SK-N-SH (cell line): ENCODE measurements around the gene INTU. TPM values are rescaled to one million over a fixed set of nuclear protein-coding genes. Genes with fewer than 3 reads are reported as not detected.
A peak's percentile ranks its signal among the peaks of the same experiment; 100 is the strongest.

ENCODE experiments used
- CTCF ChIA-PET: fragments of 300-600, 350-600 bp; formaldehyde crosslinking; extraction: SDS; loops from one replicate; lab custom pipeline; 2021; lab: Yijun Ruan, JAX
- POLR2A ChIA-PET: fragments of 350-600 bp; sonication (Branson Sonifier 250); formaldehyde crosslinking; extraction: SDS; loops from one replicate; lab custom pipeline; 2020; ENCODE audit warnings: antibody characterized with exemption, inconsistent platforms; lab: Yijun Ruan, JAX
- DNase-seq: peaks from one replicate; pipeline ENCODE4 v3.0.0; 2012
- H2AFZ ChIP-seq: fragments of 200-600 bp; sonication (generic); 2 replicates; pipeline ENCODE4 v1.8.1; 2016; ENCODE audit warnings: antibody characterized with exemption, mild to moderate bottlenecking, low read depth
- H3F3A ChIP-seq: fragments of 200-600 bp; sonication (generic); replicated peaks from 2 replicates; pipeline ENCODE3; 2016; ENCODE audit warnings: antibody characterized with exemption, mild to moderate bottlenecking; ENCODE audit not compliant: insufficient read depth
- H3K27ac ChIP-seq, 2 experiments: fragments of 200-500 bp in 1 of 2; fragments of 200-600 bp in 1 of 2; sonication (Bioruptor generic) in 1 of 2; sonication (generic), shearing (Covaris generic) in 1 of 2; 2 replicates each; pipeline versions ENCODE4 v1.5.1 to v1.6.1; 2014 to 2016; ENCODE audit warnings: low read depth in 2 of 2, inconsistent platforms in 1 of 2, low read length in 1 of 2, mild to moderate bottlenecking in 1 of 2, mixed read lengths in 1 of 2
- H3K27me3 ChIP-seq: fragments of 200-600 bp; sonication (generic), shearing (Covaris generic); 2 replicates; pipeline ENCODE4 v1.6.1; 2016; ENCODE audit warnings: mixed run types; ENCODE audit not compliant: insufficient read depth
- H3K36me3 ChIP-seq, 2 experiments: fragments of 200-500 bp in 1 of 2; fragments of 200-600 bp in 1 of 2; sonication (Bioruptor generic) in 1 of 2; sonication (generic) in 1 of 2; replicated peaks in 1 of 2; 2 replicates each; pipeline versions ENCODE3 to v1.5.1; 2014 to 2016; ENCODE audit warnings: low read length in 1 of 2, mild to moderate bottlenecking in 1 of 2; ENCODE audit not compliant: insufficient read depth in 2 of 2, control insufficient read depth in 1 of 2
- H3K4me1 ChIP-seq, 2 experiments: fragments of 200-500 bp in 1 of 2; fragments of 200-600 bp in 1 of 2; sonication (Bioruptor generic) in 1 of 2; sonication (generic), shearing (Covaris generic) in 1 of 2; 2 replicates each; pipeline versions ENCODE4 v1.5.1 to v1.6.1; 2014 to 2016; ENCODE audit warnings: low read depth in 1 of 2, low read length in 1 of 2, mixed run types in 1 of 2; ENCODE audit not compliant: insufficient read depth in 2 of 2, control insufficient read depth in 1 of 2
- H3K4me2 ChIP-seq: fragments of 200-600 bp; sonication (generic), shearing (Covaris generic); 2 replicates; pipeline ENCODE4 v1.6.1; 2017; ENCODE audit warnings: mixed run types
- H3K4me3 ChIP-seq, 2 experiments: fragments of 200-500 bp in 1 of 2; fragments of 200-600 bp in 1 of 2; sonication (Bioruptor generic) in 1 of 2; sonication (generic), shearing (Covaris generic) in 1 of 2; 2 replicates each; pipeline versions ENCODE4 v1.5.1 to v1.8.1; 2014 to 2016; ENCODE audit warnings: low read depth in 2 of 2, inconsistent platforms in 1 of 2, low read length in 1 of 2, mild to moderate bottlenecking in 1 of 2, mixed read lengths in 1 of 2, moderate library complexity in 1 of 2
- H3K79me2 ChIP-seq: fragments of 200-600 bp; sonication (generic); 2 replicates; pipeline ENCODE4 v1.8.1; 2017; ENCODE audit warnings: mild to moderate bottlenecking; ENCODE audit not compliant: insufficient read depth
- H3K9ac ChIP-seq: fragments of 200-600 bp; sonication (generic); 2 replicates; pipeline ENCODE4 v1.6.1; 2017; ENCODE audit warnings: mixed run types
- H3K9me2 ChIP-seq: fragments of 200-600 bp; sonication (generic); 2 replicates; pipeline ENCODE4 v1.6.1; 2017; ENCODE audit warnings: mixed run types
- H3K9me3 ChIP-seq: fragments of 200-600 bp; sonication (generic); 2 replicates; pipeline ENCODE4 v1.6.1; 2017; ENCODE audit warnings: mixed run types, mild to moderate bottlenecking, moderate library complexity
- H4K20me1 ChIP-seq: fragments of 200-600 bp; sonication (generic); 2 replicates; pipeline ENCODE4 v1.6.1; 2017; ENCODE audit warnings: mild to moderate bottlenecking, mixed run types; ENCODE audit not compliant: insufficient read depth
- CHD2 ChIP-seq: fragments of 150-350 bp; IDR thresholded peaks from 2 replicates; pipeline ENCODE4 v1.6.1; 2018; ENCODE audit warnings: low read length; ENCODE audit not compliant: partially characterized antibody
- EP300 ChIP-seq, 2 experiments: IDR thresholded peaks; 2 replicates each; pipeline versions ENCODE4 v1.4.0 to v1.6.1; 2012; ENCODE audit warnings: borderline replicate concordance in 1 of 2, low read depth in 1 of 2, low read length in 1 of 2
- EZH2phosphoT487 ChIP-seq: fragments of 200-600 bp; sonication (generic); IDR thresholded peaks from 2 replicates; pipeline ENCODE4 v1.6.1; 2017; ENCODE audit warnings: low read depth, mixed run types, mild to moderate bottlenecking, antibody characterized with exemption, moderate library complexity, borderline replicate concordance
- FOSL2 ChIP-seq: IDR thresholded peaks from 2 replicates; pipeline ENCODE4 v1.4.0; 2012; ENCODE audit warnings: low read depth, mild to moderate bottlenecking, moderate library complexity, borderline replicate concordance
- FOXJ3 ChIP-seq: sonication (generic); formaldehyde crosslinking; IDR thresholded peaks from 2 replicates; pipeline ENCODE4 v1.5.1; 2020; ENCODE audit warnings: mild to moderate bottlenecking, missing genetic modification reagents
- FOXM1 ChIP-seq: IDR thresholded peaks from 2 replicates; pipeline ENCODE4 v1.4.0; 2012; ENCODE audit warnings: low read depth, mild to moderate bottlenecking
- GABPA ChIP-seq: IDR thresholded peaks from 2 replicates; pipeline ENCODE4 v1.4.0; 2012; ENCODE audit warnings: low read depth, mild to moderate bottlenecking
- GATA2 ChIP-seq: sonication (generic); formaldehyde crosslinking; IDR thresholded peaks from 2 replicates; pipeline ENCODE4 v1.5.0; 2020; ENCODE audit warnings: mild to moderate bottlenecking, missing genetic modification reagents
- JUND ChIP-seq: IDR thresholded peaks from 2 replicates; pipeline ENCODE4 v1.4.0; 2012
- MAX ChIP-seq: IDR thresholded peaks from 2 replicates; pipeline ENCODE4 v1.4.0; 2012; ENCODE audit warnings: low read depth
- MEF2A ChIP-seq: IDR thresholded peaks from 2 replicates; pipeline ENCODE4 v1.4.0; 2012; ENCODE audit warnings: low read depth, borderline replicate concordance
- MXI1 ChIP-seq: IDR thresholded peaks from 2 replicates; pipeline ENCODE4 v1.6.1; 2012; ENCODE audit warnings: mild to moderate bottlenecking, low read depth, low read length, improper control_type of control experiment
- NFIC ChIP-seq: IDR thresholded peaks from 2 replicates; pipeline ENCODE4 v1.4.0; 2012; ENCODE audit warnings: borderline replicate concordance
- NRF1 ChIP-seq: IDR thresholded peaks from 2 replicates; pipeline ENCODE4 v1.6.1; 2012; ENCODE audit warnings: low read depth, mild to moderate bottlenecking, low read length
- PBX3 ChIP-seq: IDR thresholded peaks from 2 replicates; pipeline ENCODE4; 2012
- POLR2AphosphoS5 ChIP-seq: IDR thresholded peaks from 2 replicates; pipeline ENCODE4 v1.6.1; 2012; ENCODE audit warnings: low read depth, low read length
- RCOR1 ChIP-seq: fragments of 150-350 bp; IDR thresholded peaks from 2 replicates; pipeline ENCODE4 v1.6.1; 2017; ENCODE audit warnings: antibody characterized with exemption, low read length
- RFX5 ChIP-seq: IDR thresholded peaks from 2 replicates; pipeline ENCODE4 v1.6.1; 2012; ENCODE audit warnings: mild to moderate bottlenecking, improper control_type of control experiment, low read length
- RXRA ChIP-seq: IDR thresholded peaks from 2 replicates; pipeline ENCODE4 v1.4.0; 2012; ENCODE audit warnings: low read depth, mild to moderate bottlenecking, borderline replicate concordance
- SMC3 ChIP-seq: IDR thresholded peaks from 2 replicates; pipeline ENCODE4 v1.6.1; 2012; ENCODE audit warnings: low read depth, low read length, improper control_type of control experiment
- TAF1 ChIP-seq: IDR thresholded peaks from 2 replicates; pipeline ENCODE4 v1.6.1; 2012; ENCODE audit warnings: low read depth, mild to moderate bottlenecking, low read length, moderate library complexity, borderline replicate concordance
- TCF12 ChIP-seq: IDR thresholded peaks from 2 replicates; pipeline ENCODE4 v1.4.0; 2012
- USF2 ChIP-seq: fragments of 150-350 bp; IDR thresholded peaks from 2 replicates; pipeline ENCODE4 v1.6.1; 2017; ENCODE audit warnings: antibody characterized with exemption, low read length, low read depth, borderline replicate concordance
- YY1 ChIP-seq: IDR thresholded peaks from 2 replicates; pipeline ENCODE4 v1.4.0; 2012; ENCODE audit warnings: low read depth, mild to moderate bottlenecking
- WGBS: methylation state at CpG from one replicate; pipeline ENCODE4 v1.1.6; 2017; ENCODE audit warnings: low lambda C conversion rate; 5-methylcytosine and 5-hydroxymethylcytosine counted together
- polyA plus RNA-seq, 3 experiments: library from polyadenylated mRNA; depleted of rRNA; stranded (reverse); fragments of >200 nt; gene quantifications; 2 replicates each; pipeline ENCODE4 v1.2.3, GENCODE V29; 2012

Gene INTU
- polyA plus RNA-seq, 1 of the 3 experiments (the other 2 are of a cell fraction), result 3.3 TPM

- no peak for DNase-seq
- no peaks in the 10 kb centered on the region for H4K20me1 ChIP-seq
- 88% methylated on average over 7 of the region's 7 CpGs for WGBS
- peaks cover 0 to 4% of the 10 kb centered on the region in 2 experiments for H3K36me3 ChIP-seq
- H3K4me1 ChIP-seq, result 0 out of 4 replicates have a peak, but pooled peaks cover 0 to 4% of the 10 kb centered on the region in 2 experiments
- peaks cover 3% of the 10 kb centered on the region for H3F3A ChIP-seq
- H3K4me3 ChIP-seq, result no peak overlapping the region
- H3K27me3 ChIP-seq, result no peaks in the 10 kb centered on the region
- ChIA-PET CTCF (no interaction called here), POLR2A (no interaction called here)
- H2AFZ ChIP-seq, result no peak overlapping the region
- no peaks in the 10 kb centered on the region for H3K9me2 ChIP-seq
- H3K9me3 ChIP-seq, result no peaks in the 10 kb centered on the region
- H3K9ac ChIP-seq, result no peak overlapping the region
- no peaks in the 10 kb centered on the region for H3K79me2 ChIP-seq
- no peak overlapping the region for H3K4me2 ChIP-seq
- no peak overlapping the region for H3K27ac ChIP-seq
- TF ChIP-seq MEF2A (no peak), NRF1 (no peak), JUND (no peak), EZH2phosphoT487 (no peak), YY1 (no peak), USF2 (no peak), GABPA (no peak)
Measured at GRCh38 chr4:127687580-127687979, 54.8 kb downstream of the INTU start.

GRCh38 chr4:127698789-127699200 is 66.0 kb downstream of the INTU start:
- H3K4me1 ChIP-seq, result peaks cover 0 to 2% of the 10 kb centered on the region in 2 experiments; a peak in 1 of 4 replicates
- no peak overlapping the region for H2AFZ ChIP-seq
- H3K4me2 ChIP-seq, result no peak overlapping the region
- no peak for DNase-seq
- no peaks in the 10 kb centered on the region for H3K27me3 ChIP-seq
- no peak overlapping the region for H3K9ac ChIP-seq
- no peaks in the 10 kb centered on the region for H3K79me2 ChIP-seq
- peaks cover 5 to 15% of the 10 kb centered on the region in 2 experiments for H3K36me3 ChIP-seq
- POLR2A ChIA-PET, result no interaction called here
- H3K9me2 ChIP-seq, result no peaks in the 10 kb centered on the region
- H3K27ac ChIP-seq, result peak overlapping the region in 1 of 2 experiments; percentile 37; a peak in 2 of 4 replicates
- H4K20me1 ChIP-seq, result no peaks in the 10 kb centered on the region
- 77% methylated on average over 4 of the region's 4 CpGs for WGBS
- CTCF ChIA-PET, result interaction anchor here (1.0 kb wide), 1 partner anchor 35 kb away, joined by 3 read pairs; no protein-coding TSS in a partner anchor
- no peaks in the 10 kb centered on the region for H3K9me3 ChIP-seq
- no peak overlapping the region for H3K4me3 ChIP-seq
- H3F3A ChIP-seq, result peaks cover 4% of the 10 kb centered on the region
- TF ChIP-seq FOSL2 (peak; percentile 65; the same call in 1 of the 2 replicates), YY1 (no peak), POLR2AphosphoS5 (no peak), NFIC (peak; percentile 14; the same call in 1 of the 2 replicates), RXRA (no peak), MXI1 (no peak), SMC3 (no peak), MAX (no peak), EZH2phosphoT487 (no peak), PBX3 (peak; percentile 83), CHD2 (no peak), FOXJ3 (CRISPR knock-in tag) (no peak), NRF1 (no peak), TCF12 (peak; percentile 49), TAF1 (no peak), MEF2A (no peak), EP300 (IDR thresholded peaks at IDR 0.05; ENCODE audit: borderline replicate concordance in 1 of 2, low read depth in 1 of 2, low read length in 1 of 2) (0 out of 4 replicates have a peak, but pooled peaks of 1 of the 2 experiments have one; percentile 8), GATA2 (no peak), RCOR1 (no peak), FOXM1 (no peak), RFX5 (no peak), USF2 (no peak), JUND (peak; percentile 58)
